Measurements from ENCODE around the gene OTULINL. TPM values are rescaled to one million over a fixed set of nuclear protein-coding genes. Genes with fewer than 3 reads are reported as not detected.
"Not testable (repeated sequence)": the region's sequence is repeated elsewhere in the genome, so short reads cannot be mapped to it uniquely, and the experiment has no call there.

Gene OTULINL
- total RNA-seq, 1 experiment from 2014 or later: not detected

DNA sequence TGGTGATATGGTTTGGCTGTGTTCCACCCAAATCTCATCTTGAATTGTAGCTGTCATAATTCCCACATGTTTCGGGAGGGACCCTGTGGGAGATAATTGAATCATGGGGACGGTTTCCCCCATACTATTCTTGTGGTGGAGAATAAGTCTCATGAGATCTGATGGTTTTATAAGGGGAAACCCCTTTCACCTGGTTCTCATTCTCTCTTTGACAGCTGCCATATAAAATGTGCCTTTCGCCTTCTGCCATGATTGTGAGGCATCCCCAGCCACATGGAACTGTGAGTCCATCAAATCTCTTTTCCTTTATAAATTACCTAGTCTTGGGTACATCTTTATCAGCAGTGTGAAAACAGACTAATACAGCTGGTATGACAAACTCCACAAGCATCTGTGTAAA, 27.3 kb upstream of the OTULINL start:
- H3K27me3 ChIP-seq (ENCODE audit: low read length); H3K4me3 ChIP-seq (ENCODE audit: low read length); H3K27ac ChIP-seq (ENCODE audit: low read length); H3K4me1 ChIP-seq (ENCODE audit: low read length); DNase-seq; H2AFZ ChIP-seq (ENCODE audit: low read length); H3K9me2 ChIP-seq (replicated peaks; ENCODE audit: insufficient read depth, low read length); H3K9ac ChIP-seq (ENCODE audit: low read length); H3K36me3 ChIP-seq (ENCODE audit: insufficient read depth, low read length); H3K4me2 ChIP-seq (ENCODE audit: low read depth, low read length, poor library complexity, severe bottlenecking); H3K79me2 ChIP-seq (ENCODE audit: low read length); H4K20me1 ChIP-seq (ENCODE audit: insufficient read depth, low read depth, low read length); H3K9me3 ChIP-seq (ENCODE audit: low read length): not testable (repeated sequence)

DNA sequence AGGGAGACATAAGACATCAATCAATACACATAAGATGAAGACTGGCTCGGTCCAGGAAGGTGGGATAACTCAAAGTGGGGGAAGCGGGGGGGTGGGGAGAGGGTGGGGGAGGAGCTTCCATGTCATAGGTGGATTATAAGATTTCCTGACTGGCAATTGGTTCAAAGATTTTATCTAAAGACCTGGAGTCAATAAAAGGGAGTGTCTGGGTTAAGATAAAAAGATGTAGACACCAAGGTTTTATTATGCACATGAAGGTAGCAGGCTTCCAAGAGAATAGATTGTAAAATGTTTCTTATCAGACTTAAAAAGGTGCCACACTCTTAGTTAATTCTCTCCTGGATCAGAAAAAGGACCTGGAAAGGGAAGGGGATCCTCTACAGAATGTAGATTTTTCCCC, 25.6 kb upstream of the OTULINL start:
- Histone ChIP-seq H3K9ac (ENCODE audit: low read length) (no peak overlapping the region), H3K4me2 (ENCODE audit: low read depth, low read length, poor library complexity, severe bottlenecking) (no peak overlapping the region), H3K9me2 (replicated peaks; ENCODE audit: insufficient read depth, low read length) (no peaks in the 10 kb centered on the region), H3K4me1 (ENCODE audit: low read length) (no peaks in the 10 kb centered on the region), H3K27me3 (ENCODE audit: low read length) (no peaks in the 10 kb centered on the region), H3K79me2 (ENCODE audit: low read length) (no peaks in the 10 kb centered on the region), H2AFZ (ENCODE audit: low read length) (no peak overlapping the region), H3K4me3 (ENCODE audit: low read length) (no peak overlapping the region), H3K9me3 (ENCODE audit: low read length) (no peaks in the 10 kb centered on the region), H3K36me3 (ENCODE audit: insufficient read depth, low read length) (no peaks in the 10 kb centered on the region), H3K27ac (ENCODE audit: low read length) (no peak overlapping the region), H4K20me1 (ENCODE audit: insufficient read depth, low read depth, low read length) (no peaks in the 10 kb centered on the region)
- DNase-seq: no peak

- H3K27me3 ChIP-seq (ENCODE audit: low read length): no peaks in the 10 kb centered on the region
- no peaks in the 10 kb centered on the region for H3K4me1 ChIP-seq (ENCODE audit: low read length)
- H2AFZ ChIP-seq (ENCODE audit: low read length): no peak overlapping the region
- no peaks in the 10 kb centered on the region for H3K79me2 ChIP-seq (ENCODE audit: low read length)
- H3K36me3 ChIP-seq (ENCODE audit: insufficient read depth, low read length): no peaks in the 10 kb centered on the region
- DNase-seq: no peak
- no peak overlapping the region for H3K4me3 ChIP-seq (ENCODE audit: low read length)
- H3K9ac ChIP-seq (ENCODE audit: low read length): no peak overlapping the region
- no peaks in the 10 kb centered on the region for H3K9me2 ChIP-seq (replicated peaks; ENCODE audit: insufficient read depth, low read length)
- no peak overlapping the region for H3K27ac ChIP-seq (ENCODE audit: low read length)
- H3K4me2 ChIP-seq (ENCODE audit: low read depth, low read length, poor library complexity, severe bottlenecking): no peak overlapping the region
- H4K20me1 ChIP-seq (ENCODE audit: insufficient read depth, low read depth, low read length): no peaks in the 10 kb centered on the region
- H3K9me3 ChIP-seq (ENCODE audit: low read length): no peaks in the 10 kb centered on the region
These were observed 24.3 kb upstream of the OTULINL start for GRCh38 chr5:14557203-14557770.

GRCh38 chr5:14557791-14558415, 23.7 kb upstream of the OTULINL start:
- H4K20me1 ChIP-seq (ENCODE audit: insufficient read depth, low read depth, low read length): no peaks in the 10 kb centered on the region
- H3K27ac ChIP-seq (ENCODE audit: low read length): no peak overlapping the region
- H3K27me3 ChIP-seq (ENCODE audit: low read length): no peaks in the 10 kb centered on the region
- H3K4me1 ChIP-seq (ENCODE audit: low read length): no peaks in the 10 kb centered on the region
- H3K79me2 ChIP-seq (ENCODE audit: low read length): no peaks in the 10 kb centered on the region
- no peak overlapping the region for H3K4me2 ChIP-seq (ENCODE audit: low read depth, low read length, poor library complexity, severe bottlenecking)
- no peaks in the 10 kb centered on the region for H3K9me2 ChIP-seq (replicated peaks; ENCODE audit: insufficient read depth, low read length)
- DNase-seq: no peak
- no peak overlapping the region for H3K9ac ChIP-seq (ENCODE audit: low read length)
- no peaks in the 10 kb centered on the region for H3K9me3 ChIP-seq (ENCODE audit: low read length)
- H3K36me3 ChIP-seq (ENCODE audit: insufficient read depth, low read length): no peaks in the 10 kb centered on the region
- H2AFZ ChIP-seq (ENCODE audit: low read length): no peak overlapping the region
- H3K4me3 ChIP-seq (ENCODE audit: low read length): no peak overlapping the region

GRCh38 chr5:14560091-14560595, 21.4 kb upstream of the OTULINL start:
- no peaks in the 10 kb centered on the region for H3K9me3 ChIP-seq (ENCODE audit: low read length)
- H3K4me1 ChIP-seq (ENCODE audit: low read length): no peaks in the 10 kb centered on the region
- no peaks in the 10 kb centered on the region for H3K9me2 ChIP-seq (replicated peaks; ENCODE audit: insufficient read depth, low read length)
- no peaks in the 10 kb centered on the region for H3K27me3 ChIP-seq (ENCODE audit: low read length)
- no peaks in the 10 kb centered on the region for H3K79me2 ChIP-seq (ENCODE audit: low read length)
- H2AFZ ChIP-seq (ENCODE audit: low read length): no peak overlapping the region
- no peak overlapping the region for H3K4me2 ChIP-seq (ENCODE audit: low read depth, low read length, poor library complexity, severe bottlenecking)
- no peak overlapping the region for H3K4me3 ChIP-seq (ENCODE audit: low read length)
- no peaks in the 10 kb centered on the region for H4K20me1 ChIP-seq (ENCODE audit: insufficient read depth, low read depth, low read length)
- H3K9ac ChIP-seq (ENCODE audit: low read length): no peak overlapping the region
- H3K27ac ChIP-seq (ENCODE audit: low read length): no peak overlapping the region
- H3K36me3 ChIP-seq (ENCODE audit: insufficient read depth, low read length): no peaks in the 10 kb centered on the region
- no peak for DNase-seq

DNA sequence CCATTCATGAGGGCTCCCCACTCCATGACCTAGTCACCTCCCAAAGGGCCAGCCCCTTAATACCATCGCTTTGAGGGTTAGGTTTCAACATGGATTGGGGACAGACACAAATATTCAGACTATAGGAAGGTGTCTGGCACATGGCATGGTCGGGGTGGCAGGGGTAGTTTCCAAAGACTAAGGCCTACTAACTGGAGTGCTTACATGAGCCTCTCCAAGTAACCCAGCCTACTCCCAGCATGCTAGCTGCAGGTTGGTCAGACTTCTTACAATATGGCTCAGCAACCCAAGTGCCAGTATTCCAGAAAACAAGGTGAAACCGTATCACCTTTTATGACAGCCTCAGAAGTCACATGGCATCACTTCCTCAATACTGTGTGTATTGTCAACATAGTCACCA, 19.9 kb upstream of the OTULINL start:
- Histone ChIP-seq H3K4me3 (ENCODE audit: low read length) (no peak overlapping the region), H3K27me3 (ENCODE audit: low read length) (no peaks in the 10 kb centered on the region)

GRCh38 chr5:14568333-14568732, 13.3 kb upstream of the OTULINL start:
- no peak overlapping the region for H3K27ac ChIP-seq (ENCODE audit: low read length)
- H3K9me3 ChIP-seq (ENCODE audit: low read length): no peaks in the 10 kb centered on the region
- DNase-seq: no peak
- H3K4me2 ChIP-seq (ENCODE audit: low read depth, low read length, poor library complexity, severe bottlenecking): no peak overlapping the region
- no peaks in the 10 kb centered on the region for H3K4me1 ChIP-seq (ENCODE audit: low read length)
- no peak overlapping the region for H3K9ac ChIP-seq (ENCODE audit: low read length)
- no peaks in the 10 kb centered on the region for H3K79me2 ChIP-seq (ENCODE audit: low read length)
- no peaks in the 10 kb centered on the region for H3K9me2 ChIP-seq (replicated peaks; ENCODE audit: insufficient read depth, low read length)
- H3K36me3 ChIP-seq (ENCODE audit: insufficient read depth, low read length): no peaks in the 10 kb centered on the region
- no peaks in the 10 kb centered on the region for H3K27me3 ChIP-seq (ENCODE audit: low read length)
- H2AFZ ChIP-seq (ENCODE audit: low read length): no peak overlapping the region
- no peaks in the 10 kb centered on the region for H4K20me1 ChIP-seq (ENCODE audit: insufficient read depth, low read depth, low read length)
- H3K4me3 ChIP-seq (ENCODE audit: low read length): no peak overlapping the region

More for the DNA sequence above, 19.9 kb upstream of the OTULINL start:
- H3K4me1 ChIP-seq (ENCODE audit: low read length): no peaks in the 10 kb centered on the region
- no peak overlapping the region for H3K9ac ChIP-seq (ENCODE audit: low read length)
- no peak overlapping the region for H3K4me2 ChIP-seq (ENCODE audit: low read depth, low read length, poor library complexity, severe bottlenecking)
- no peaks in the 10 kb centered on the region for H3K79me2 ChIP-seq (ENCODE audit: low read length)
- H3K9me2 ChIP-seq (replicated peaks; ENCODE audit: insufficient read depth, low read length): no peaks in the 10 kb centered on the region
- DNase-seq: no peak
- H4K20me1 ChIP-seq (ENCODE audit: insufficient read depth, low read depth, low read length): no peaks in the 10 kb centered on the region
- H3K27ac ChIP-seq (ENCODE audit: low read length): no peak overlapping the region
- H3K36me3 ChIP-seq (ENCODE audit: insufficient read depth, low read length): no peaks in the 10 kb centered on the region
- no peak overlapping the region for H2AFZ ChIP-seq (ENCODE audit: low read length)
- H3K9me3 ChIP-seq (ENCODE audit: low read length): no peaks in the 10 kb centered on the region

DNA sequence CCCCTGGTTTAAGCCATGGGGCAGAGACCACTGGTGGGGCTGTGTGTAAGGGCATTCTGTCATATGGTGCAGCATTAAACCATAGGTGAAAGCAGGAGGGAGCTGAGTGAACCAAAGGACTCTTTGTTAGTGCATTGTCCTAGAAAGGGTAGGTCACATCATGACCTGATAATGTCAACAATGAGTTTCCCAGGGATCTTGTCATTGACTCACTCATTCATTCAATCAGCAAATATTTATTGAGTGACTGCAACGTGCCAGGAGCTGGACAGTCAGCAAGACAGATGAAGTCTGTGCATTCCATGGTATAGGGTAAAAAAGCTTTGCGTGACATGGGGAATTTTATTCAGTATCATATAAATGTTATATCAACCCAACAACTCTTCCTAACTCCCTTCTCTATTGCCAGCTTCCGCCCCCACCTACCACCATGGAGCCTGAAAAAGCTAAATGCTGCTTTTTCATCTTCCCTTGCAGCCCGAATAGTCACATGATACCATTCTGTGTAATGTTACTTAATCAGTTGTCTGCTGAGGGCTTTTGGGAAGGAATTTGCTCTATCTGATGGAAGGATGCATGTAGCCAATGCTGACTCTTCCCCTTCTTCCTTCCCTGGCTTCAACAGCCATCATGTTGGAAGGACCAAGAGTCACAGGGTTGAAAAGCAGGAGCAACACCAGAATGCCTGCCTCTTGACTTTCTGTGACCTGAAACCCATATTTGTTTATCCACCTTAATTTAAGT, 11.5 kb upstream of the OTULINL start:
- H3K9me3 ChIP-seq (ENCODE audit: low read length): no peaks in the 10 kb centered on the region
- H3K9me2 ChIP-seq (replicated peaks; ENCODE audit: insufficient read depth, low read length): no peaks in the 10 kb centered on the region
- H4K20me1 ChIP-seq (ENCODE audit: insufficient read depth, low read depth, low read length): no peaks in the 10 kb centered on the region
- no peak overlapping the region for H2AFZ ChIP-seq (ENCODE audit: low read length)
- DNase-seq: no peak
- no peaks in the 10 kb centered on the region for H3K27me3 ChIP-seq (ENCODE audit: low read length)
- H3K9ac ChIP-seq (ENCODE audit: low read length): no peak overlapping the region
- H3K79me2 ChIP-seq (ENCODE audit: low read length): no peaks in the 10 kb centered on the region
- no peak overlapping the region for H3K4me3 ChIP-seq (ENCODE audit: low read length)
- no peak overlapping the region for H3K4me2 ChIP-seq (ENCODE audit: low read depth, low read length, poor library complexity, severe bottlenecking)
- H3K27ac ChIP-seq (ENCODE audit: low read length): no peak overlapping the region
- no peaks in the 10 kb centered on the region for H3K4me1 ChIP-seq (ENCODE audit: low read length)
- no peaks in the 10 kb centered on the region for H3K36me3 ChIP-seq (ENCODE audit: insufficient read depth, low read length)

Data from Karpas-422 (cell line).